ENCODE data around the gene RBM20. TPM values are rescaled to one million over a fixed set of nuclear protein-coding genes. Genes with fewer than 3 reads are reported as not detected.

Gene RBM20
- total RNA-seq, 2 donors from 2014 or later: 7.8 to 13.9 TPM

GRCh38 chr10:110753462-110753861, 109.3 kb downstream of the RBM20 start:
- H3K4me1 ChIP-seq (ENCODE audit: control insufficient read depth in 1 of 2, low read depth in 2 of 2): peaks cover under 1% of the 10 kb centered on the region in 2 donors
- H3K27me3 ChIP-seq (replicated peaks; ENCODE audit: insufficient read depth): no peaks in the 10 kb centered on the region
- DNase-seq (ENCODE audit: low spot score) (no peak), ATAC-seq (ENCODE audit: insufficient number of reproducible peaks, low FRiP score, low read depth) (no peak)
- no peak overlapping the region for H3K4me3 ChIP-seq
- TF ChIP-seq CTCF (IDR thresholded peaks at IDR 0.05): no peak
- H3K27ac ChIP-seq: no peak overlapping the region
- H3K9me3 ChIP-seq: no peaks in the 10 kb centered on the region
- H3K36me3 ChIP-seq: no peaks in the 10 kb centered on the region

- no peak for TF ChIP-seq CTCF (IDR thresholded peaks at IDR 0.05)
- no peak for ATAC-seq (ENCODE audit: insufficient number of reproducible peaks, low FRiP score, low read depth)
These were observed 110.4 kb downstream of the RBM20 start for GRCh38 chr10:110754375-110755105.

GRCh38 chr10:110755781-110756180, 111.6 kb downstream of the RBM20 start:
- H3K4me3 ChIP-seq: no peak overlapping the region
- ATAC-seq (ENCODE audit: insufficient number of reproducible peaks, low FRiP score, low read depth) (no peak), DNase-seq (ENCODE audit: low spot score) (no peak)
- no peaks in the 10 kb centered on the region for H3K9me3 ChIP-seq
- TF ChIP-seq CTCF (IDR thresholded peaks at IDR 0.05): no peak
- peaks cover 4 to 13% of the 10 kb centered on the region in 2 donors for H3K4me1 ChIP-seq (ENCODE audit: control insufficient read depth in 1 of 2, low read depth in 2 of 2)
- no peak overlapping the region for H3K27ac ChIP-seq
- H3K36me3 ChIP-seq: no peaks in the 10 kb centered on the region
- H3K27me3 ChIP-seq (replicated peaks; ENCODE audit: insufficient read depth): no peaks in the 10 kb centered on the region

More at GRCh38 chr10:110754375-110755105, 110.4 kb downstream of the RBM20 start:
- H3K4me3 ChIP-seq: no peak overlapping the region
- DNase-seq (ENCODE audit: low spot score): no peak
- H3K27me3 ChIP-seq (replicated peaks; ENCODE audit: insufficient read depth): no peaks in the 10 kb centered on the region
- H3K4me1 ChIP-seq (ENCODE audit: control insufficient read depth in 1 of 2, low read depth in 2 of 2): peaks cover 4 to 8% of the 10 kb centered on the region in 2 donors
- H3K27ac ChIP-seq: no peak overlapping the region
- H3K36me3 ChIP-seq: no peaks in the 10 kb centered on the region
- no peaks in the 10 kb centered on the region for H3K9me3 ChIP-seq

GRCh38 chr10:110756876-110757275, 112.7 kb downstream of the RBM20 start:
- ATAC-seq (ENCODE audit: insufficient number of reproducible peaks, low FRiP score, low read depth) (no peak), DNase-seq (ENCODE audit: low spot score) (no peak)
- no peaks in the 10 kb centered on the region for H3K9me3 ChIP-seq
- no peak overlapping the region for H3K27ac ChIP-seq
- TF ChIP-seq CTCF (IDR thresholded peaks at IDR 0.05): no peak
- no peaks in the 10 kb centered on the region for H3K27me3 ChIP-seq (replicated peaks; ENCODE audit: insufficient read depth)
- no peak overlapping the region for H3K4me3 ChIP-seq
- no peaks in the 10 kb centered on the region for H3K36me3 ChIP-seq
- H3K4me1 ChIP-seq (ENCODE audit: control insufficient read depth in 1 of 2, low read depth in 2 of 2): peaks cover 4 to 13% of the 10 kb centered on the region in 2 donors

GRCh38 chr10:110757586-110757985, 113.5 kb downstream of the RBM20 start:
- DNase-seq (ENCODE audit: low spot score): no peak
- no peak for TF ChIP-seq CTCF (IDR thresholded peaks at IDR 0.05)

More at GRCh38 chr10:110757586-110757985, 113.5 kb downstream of the RBM20 start:
- Histone ChIP-seq H3K4me1 (ENCODE audit: control insufficient read depth in 1 of 2, low read depth in 2 of 2) (peaks cover 4 to 18% of the 10 kb centered on the region in 2 donors), H3K9me3 (no peaks in the 10 kb centered on the region), H3K4me3 (no peak overlapping the region), H3K36me3 (no peaks in the 10 kb centered on the region), H3K27ac (no peak overlapping the region), H3K27me3 (replicated peaks; ENCODE audit: insufficient read depth) (no peaks in the 10 kb centered on the region)
- ATAC-seq (ENCODE audit: insufficient number of reproducible peaks, low FRiP score, low read depth): no peak
